GDM1 (cell line): ENCODE results near the gene GSTT2.
"Not testable (repeated sequence)": the region's sequence is repeated elsewhere in the genome, so short reads cannot be mapped to it uniquely, and the experiment has no call there.

Experiments
- DNase-seq: peaks from one replicate; lab custom pipeline; 2025; lab: John Stamatoyannopoulos, UW

Gene GSTT2

GRCh38 chr22:23974836-23975352, 5.0 kb upstream of the GSTT2 start:
- DNase-seq, result not testable (repeated sequence)

GRCh38 chr22:23977304-23977703, 2.6 kb upstream of the GSTT2 start:
- not testable (repeated sequence) for DNase-seq

GRCh38 chr22:23980567-23980966, 633 bp downstream of the GSTT2 start:
- not testable (repeated sequence) for DNase-seq

- DNase-seq, result no peak
These were observed 4.5 kb downstream of the GSTT2 start for GRCh38 chr22:23984430-23984829.

- not testable (repeated sequence) for DNase-seq
These were observed 6.2 kb downstream of the GSTT2 start for GRCh38 chr22:23986089-23986488.

- not testable (repeated sequence) for DNase-seq
These were observed 6.7 kb downstream of the GSTT2 start for GRCh38 chr22:23986538-23987178.

GRCh38 chr22:23989583-23990244, 9.8 kb downstream of the GSTT2 start:
- DNase-seq, result not testable (repeated sequence)

GRCh38 chr22:23993080-23993479, 13.1 kb downstream of the GSTT2 start:
- not testable (repeated sequence) for DNase-seq

- DNase-seq, result not testable (repeated sequence)
These were observed 13.7 kb downstream of the GSTT2 start for GRCh38 chr22:23993581-23994177.

- no peak for DNase-seq
These were observed 17.2 kb downstream of the GSTT2 start for GRCh38 chr22:23997092-23997491.

GRCh38 chr22:23999779-24000178, 19.8 kb downstream of the GSTT2 start:
- not testable (repeated sequence) for DNase-seq

- DNase-seq, result no peak
These were observed 21.4 kb downstream of the GSTT2 start for GRCh38 chr22:24001314-24001713.

GRCh38 chr22:24002272-24002671, 22.3 kb downstream of the GSTT2 start:
- no peak for DNase-seq

GRCh38 chr22:24002851-24003250, 22.9 kb downstream of the GSTT2 start:
- DNase-seq, result no peak

- DNase-seq, result no peak
These were observed 24.0 kb downstream of the GSTT2 start for GRCh38 chr22:24003887-24004286.

GRCh38 chr22:24005201-24005600, 25.3 kb downstream of the GSTT2 start, which contains the start of gene GSTT4:
GSTT4 (minus strand) TSS chr22:24005453; CDS start chr22:24005356, 97 bp downstream.
- no peak for DNase-seq

- DNase-seq, result no peak
These were observed 26.4 kb downstream of the GSTT2 start for GRCh38 chr22:24006207-24006913.

GRCh38 chr22:24006914-24007214, 26.9 kb downstream of the GSTT2 start:
- DNase-seq, result no peak

GRCh38 chr22:24007253-24008021, 27.5 kb downstream of the GSTT2 start:
- DNase-seq, result no peak

- no peak for DNase-seq
These were observed 28.0 kb downstream of the GSTT2 start for GRCh38 chr22:24008022-24008283.

- DNase-seq, result no peak
These were observed 28.7 kb downstream of the GSTT2 start for GRCh38 chr22:24008381-24009226.
